Posterior vena cava (tissue), 2 donors: Measurements from ENCODE around the gene CBARP. TPM values are rescaled to one million over a fixed set of nuclear protein-coding genes. Genes with fewer than 3 reads are reported as not detected.

ENCODE experiments used
- DNase-seq: peaks from one replicate; pipeline ENCODE4 v3.0.0-alpha.2; 2020; ENCODE audit warnings: low spot score
- intact Hi-C, 2 donors: fragments of 100-400 bp; cut with DNase I; formaldehyde crosslinking; loops; one replicate each; pipeline versions ENCODE4 v1.14.1 to v1.14.2; 2022 to 2023
- total RNA-seq, 2 donors: library from RNA; stranded (reverse); fragmentation: NEBNext Ultra II Directional; extraction: Animal tissue kit (Norgen Biotek cat#: 25700); gene quantifications; one replicate each; pipeline ENCODE4 v1.2.1, GENCODE V29; 2021
- donor health status: DM: yes; HTN: yes; CAD: no.
- donor health status: DM: yes; HTN: yes; CAD: no.

CBARP gene
- total RNA-seq, 2 donors from 2014 or later: 1.5 to 2.7 TPM

DNA sequence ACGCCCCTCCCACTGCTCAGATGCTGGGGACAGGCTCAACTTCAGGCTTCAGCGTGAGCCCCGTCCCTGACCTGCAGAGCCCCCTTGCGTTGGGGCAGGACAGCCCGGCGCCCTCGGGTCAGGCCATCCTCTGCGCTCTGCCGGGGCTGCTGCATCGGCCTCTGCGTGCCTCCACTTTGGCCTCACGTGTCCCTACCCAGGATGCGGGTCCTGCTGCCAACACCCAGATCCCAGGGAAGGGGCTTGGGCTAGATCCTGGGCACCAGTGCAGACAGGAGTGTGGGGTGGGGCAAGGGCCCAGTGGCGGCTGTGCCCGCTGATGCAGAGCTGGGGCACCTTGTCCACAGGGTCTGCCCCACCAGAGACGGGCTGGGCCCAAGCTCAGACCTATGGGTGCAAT lies 13.0 kb downstream of the CBARP start:
- intact Hi-C loops: no loop called here
- DNase-seq: no peak

DNA sequence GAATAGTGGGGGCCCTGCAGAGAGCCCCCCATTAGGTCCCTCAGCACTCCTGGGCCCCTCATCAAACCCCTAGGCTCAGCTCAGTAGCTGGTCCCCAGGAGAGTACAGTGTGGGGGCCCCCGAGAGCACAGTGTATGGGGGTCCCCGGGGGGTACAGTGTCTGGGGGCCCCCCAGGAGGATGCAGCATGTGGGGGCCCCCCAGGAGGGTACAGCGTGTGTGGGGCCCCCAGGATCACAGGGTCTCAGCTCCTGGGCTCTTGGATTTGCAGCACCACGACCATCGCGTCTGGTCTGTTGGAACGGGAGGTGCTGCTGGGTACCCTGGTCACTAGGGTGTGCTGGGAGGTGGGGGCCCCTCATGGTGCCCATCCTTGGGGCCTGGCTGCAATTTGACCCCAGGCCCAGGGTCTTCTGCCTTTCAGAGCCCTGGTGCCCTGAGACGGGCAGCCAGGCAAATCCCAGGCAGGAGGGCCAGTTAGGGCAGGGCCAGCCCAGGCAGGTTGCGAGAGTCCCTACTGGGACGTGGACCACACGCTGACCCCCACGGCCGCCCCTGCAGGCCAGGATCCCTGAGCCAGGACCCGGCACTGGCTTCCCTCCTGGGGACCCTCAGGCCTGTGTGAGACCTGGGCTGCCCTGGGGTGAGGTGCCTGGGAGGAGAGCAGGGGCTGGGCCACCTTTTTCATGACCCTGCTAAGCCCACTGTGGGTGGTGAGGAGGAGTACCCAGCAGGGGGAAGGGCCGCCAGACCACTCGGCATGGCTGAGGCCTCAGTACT lies 13.6 kb downstream of the CBARP start:
- DNase-seq: no peak
- intact Hi-C loops: no loop called here

DNA sequence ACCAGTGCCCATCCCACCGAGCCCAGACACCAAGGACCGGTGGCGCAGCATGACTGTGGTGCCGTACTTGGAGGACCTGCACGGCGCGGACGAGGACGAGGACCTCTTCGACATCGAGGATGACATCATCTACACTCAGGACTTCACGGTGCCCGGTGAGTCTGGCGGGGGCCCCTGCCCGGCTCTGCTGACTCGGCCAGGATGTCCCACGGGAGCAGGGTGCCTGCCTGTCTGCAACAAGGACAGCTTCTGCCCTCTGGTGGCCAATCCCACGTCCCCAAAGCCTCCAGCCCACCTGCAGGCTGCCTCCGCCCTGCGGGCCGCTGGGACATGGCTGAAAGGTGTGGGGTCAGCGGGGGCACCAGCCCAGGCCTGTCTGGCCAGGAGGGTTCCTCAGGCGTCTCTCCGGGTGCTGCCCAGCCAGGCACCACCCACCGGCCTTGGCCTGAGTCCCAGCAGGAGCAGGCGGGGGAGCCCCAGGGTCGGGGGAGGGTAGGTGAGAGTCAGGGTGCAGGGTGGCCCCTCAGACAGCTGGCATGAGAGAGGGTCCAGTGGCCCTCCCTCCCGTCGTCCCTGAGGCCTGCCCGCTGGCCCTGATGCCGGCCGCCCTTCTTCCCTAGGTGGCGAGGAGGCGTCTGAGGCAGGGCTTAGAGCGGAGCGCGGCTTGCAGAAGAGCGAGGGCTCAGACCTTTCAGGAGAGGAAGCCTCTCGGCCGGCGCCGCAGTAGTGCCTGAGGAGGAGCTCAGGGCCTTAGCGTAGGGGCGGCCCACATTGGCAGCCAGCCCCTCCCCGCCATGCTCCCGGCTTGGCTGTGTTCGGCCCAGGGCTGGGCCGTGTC lies 14.6 kb downstream of the CBARP start:
- intact Hi-C loops: no loop called here
- DNase-seq: no peak

DNA sequence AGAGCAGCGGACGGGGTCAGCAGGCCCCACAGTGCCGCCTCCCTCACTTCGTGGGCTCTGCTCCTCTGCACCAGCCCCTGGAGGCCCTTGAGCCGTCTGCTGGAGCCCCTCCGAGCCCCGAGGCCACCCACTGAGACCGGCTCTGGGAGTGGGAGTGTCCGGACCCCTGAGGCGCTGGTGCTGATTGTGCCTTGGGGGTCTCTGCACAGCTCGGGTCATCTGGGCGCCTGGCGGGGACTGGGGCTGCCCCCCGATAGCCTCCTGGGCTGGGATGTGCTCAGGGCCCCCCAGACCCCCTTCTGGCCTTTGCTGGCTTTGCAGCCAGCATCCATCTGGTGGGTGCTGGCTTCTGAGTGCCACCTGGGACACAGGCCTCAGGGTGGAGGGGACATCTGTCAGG lies 15.4 kb downstream of the CBARP start:
- no peak for DNase-seq
- intact Hi-C loops: no loop called here

DNA sequence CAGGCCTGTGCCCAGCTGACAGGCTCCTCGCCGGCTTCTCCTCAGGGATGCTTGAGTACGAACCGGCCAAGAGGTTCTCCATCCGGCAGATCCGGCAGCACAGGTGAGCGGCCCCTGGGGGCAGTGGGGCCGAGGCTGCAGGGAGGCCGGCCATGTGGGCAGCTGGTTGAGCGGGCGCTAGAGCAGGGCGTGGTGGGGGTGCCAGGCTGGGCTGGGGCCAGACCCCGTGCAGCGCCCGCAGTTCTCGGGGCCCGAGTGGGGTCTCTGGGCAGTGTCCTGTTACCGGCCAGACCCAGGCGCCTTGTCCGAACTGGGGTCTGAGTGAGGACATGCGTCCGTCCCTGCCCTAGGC lies 15.9 kb downstream of the CBARP start:
- intact Hi-C loops: loop anchor here in 1 of 2 donors (2.0 kb wide), 1 partner anchor 17 kb away; the partner anchor contains the start of gene CBARP
- DNase-seq: no peak

DNA sequence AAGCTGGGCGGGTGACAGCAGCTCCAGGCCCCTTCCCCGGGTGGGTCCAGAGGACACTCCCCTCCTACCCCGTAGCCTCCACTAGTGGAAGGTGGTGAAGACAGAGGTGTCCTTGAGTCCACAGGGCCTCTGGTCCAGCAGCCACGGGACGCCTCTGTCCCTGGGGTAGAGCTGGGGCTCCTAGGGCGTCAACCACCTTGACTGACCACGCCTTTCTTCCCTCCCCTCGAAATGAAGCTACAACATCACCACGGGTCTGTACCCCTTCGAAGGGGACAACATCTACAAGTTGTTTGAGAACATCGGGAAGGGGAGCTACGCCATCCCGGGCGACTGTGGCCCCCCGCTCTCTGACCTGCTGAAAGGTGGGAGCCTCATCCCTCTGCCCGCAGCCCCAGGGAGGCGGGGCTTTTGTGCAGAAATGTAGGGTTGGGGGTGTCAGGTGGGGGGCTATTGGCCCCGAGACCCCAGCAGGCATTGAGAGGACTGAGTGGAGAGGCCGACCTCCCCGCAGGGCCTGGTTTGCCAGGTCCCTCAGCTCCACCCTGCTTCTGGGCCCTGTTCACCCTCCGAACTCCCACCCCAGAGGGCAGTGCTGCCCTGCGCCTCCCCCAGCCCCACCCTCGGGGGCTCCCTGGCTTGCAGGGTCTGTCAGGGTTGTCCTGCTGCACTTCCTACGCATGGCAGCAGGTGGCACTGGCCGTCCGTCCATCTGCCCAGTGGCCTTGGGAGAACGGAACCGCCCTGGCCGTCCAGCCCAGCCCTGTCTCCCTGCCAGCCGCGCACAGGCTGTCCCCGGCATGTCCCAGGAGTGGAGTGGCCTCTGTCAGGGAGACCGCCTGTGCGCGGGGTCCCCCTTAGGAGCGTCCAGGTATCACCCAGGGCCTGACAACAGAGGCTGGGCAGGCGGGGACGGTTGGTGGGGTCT lies 16.6 kb downstream of the CBARP start:
- peak; percentile 91 for DNase-seq

DNA sequence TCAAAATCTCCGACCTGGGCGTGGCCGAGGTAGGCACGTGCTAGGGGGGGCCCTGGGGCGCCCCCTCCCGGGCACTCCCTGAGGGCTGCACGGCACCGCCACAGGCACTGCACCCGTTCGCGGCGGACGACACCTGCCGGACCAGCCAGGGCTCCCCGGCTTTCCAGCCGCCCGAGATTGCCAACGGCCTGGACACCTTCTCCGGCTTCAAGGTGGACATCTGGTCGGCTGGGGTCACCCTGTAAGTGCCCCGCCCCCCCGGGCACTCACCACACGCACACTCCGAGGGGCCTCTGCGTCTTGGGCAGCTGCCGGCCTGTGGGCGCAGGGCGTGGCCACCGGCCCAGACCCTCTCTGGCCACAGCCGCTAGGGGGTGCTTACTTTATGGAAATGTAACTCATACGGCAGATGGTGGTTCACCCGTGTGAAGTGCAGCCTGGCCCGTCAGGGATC lies 17.3 kb downstream of the CBARP start:
- DNase-seq: no peak
- intact Hi-C loops: loop anchor here in 1 of 2 donors (2.0 kb wide), 1 partner anchor 18 kb away; the partner anchor contains the start of gene CBARP

More for the DNA sequence above, 16.6 kb downstream of the CBARP start:
- intact Hi-C loops: loop anchor here in 1 of 2 donors (2.0 kb wide), 1 partner anchor 18 kb away; the partner anchor contains the start of gene CBARP

DNA sequence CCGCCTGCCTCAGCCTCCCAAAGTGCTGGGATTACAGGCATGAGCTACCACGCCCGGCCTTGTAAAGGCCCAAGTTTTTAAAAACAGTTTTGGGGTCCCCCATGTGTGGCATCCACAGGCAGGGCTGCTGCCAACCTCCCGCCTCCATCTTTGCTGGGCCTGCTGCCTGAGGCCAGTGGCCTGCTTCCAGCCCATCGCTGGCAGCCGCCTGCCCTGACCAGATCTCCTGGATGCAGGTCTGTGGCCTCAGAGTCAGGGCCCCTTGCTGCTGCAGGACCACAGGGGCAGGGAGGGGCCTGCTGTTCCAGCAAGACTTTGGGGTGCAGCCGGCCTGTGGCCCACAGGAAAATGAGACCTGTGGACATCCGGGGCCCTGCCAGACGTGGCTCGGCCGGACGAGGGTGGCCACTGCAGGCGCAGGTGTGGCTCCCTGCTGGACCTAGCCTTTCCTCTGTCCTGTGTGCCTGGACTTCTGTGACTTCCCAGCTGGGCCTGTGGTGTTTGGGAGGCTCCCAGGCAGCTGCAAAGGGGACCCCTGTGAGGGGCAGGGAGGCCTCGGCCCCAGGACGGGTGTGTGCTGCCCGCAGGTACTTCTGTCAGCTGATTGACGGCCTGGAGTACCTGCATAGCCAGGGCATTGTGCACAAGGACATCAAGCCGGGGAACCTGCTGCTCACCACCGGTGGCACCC lies 17.9 kb downstream of the CBARP start:
- intact Hi-C loops: loop anchor here in 1 of 2 donors (2.0 kb wide), 1 partner anchor 19 kb away; the partner anchor contains the start of gene CBARP
- DNase-seq: no peak

DNA sequence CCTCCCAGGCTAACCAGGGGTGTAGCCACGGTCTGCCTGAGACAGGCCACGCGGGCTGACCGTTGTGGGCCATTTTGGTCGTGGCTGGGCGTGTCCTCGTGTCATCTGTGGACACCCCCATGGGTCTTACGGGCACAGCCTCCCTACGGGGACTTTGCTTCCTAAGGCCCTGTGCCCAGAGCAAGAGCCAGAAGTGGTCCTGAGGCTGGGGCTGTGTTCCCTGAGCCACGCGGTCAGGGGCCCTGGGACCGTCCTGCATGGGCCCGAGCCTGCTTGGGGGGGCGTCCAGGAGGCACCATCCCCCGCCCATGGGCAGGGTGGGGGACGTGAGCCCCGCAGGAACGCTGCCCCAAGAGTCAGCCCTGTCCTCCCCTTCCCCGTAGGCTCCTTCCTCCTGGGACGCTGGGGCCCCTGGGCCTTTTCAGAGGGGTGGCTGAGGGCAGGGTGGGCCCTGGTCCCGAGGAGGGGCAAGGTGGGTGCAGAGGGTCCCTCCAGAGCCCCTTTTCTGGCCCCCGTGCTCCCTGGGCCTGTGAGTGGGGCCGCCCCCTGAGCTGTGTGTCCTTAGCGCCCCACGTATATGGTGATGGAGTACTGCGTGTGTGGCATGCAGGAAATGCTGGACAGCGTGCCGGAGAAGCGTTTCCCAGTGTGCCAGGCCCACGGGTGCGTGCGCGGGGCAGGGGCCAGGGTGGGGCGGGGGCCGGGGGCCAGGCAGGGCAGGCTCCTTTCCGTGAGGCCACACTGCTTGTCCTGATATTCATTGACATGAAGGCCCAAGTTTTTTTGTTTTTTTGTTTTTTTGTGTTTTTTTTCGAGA lies 18.8 kb downstream of the CBARP start:
- intact Hi-C loops: no loop called here
- no peak for DNase-seq

DNA sequence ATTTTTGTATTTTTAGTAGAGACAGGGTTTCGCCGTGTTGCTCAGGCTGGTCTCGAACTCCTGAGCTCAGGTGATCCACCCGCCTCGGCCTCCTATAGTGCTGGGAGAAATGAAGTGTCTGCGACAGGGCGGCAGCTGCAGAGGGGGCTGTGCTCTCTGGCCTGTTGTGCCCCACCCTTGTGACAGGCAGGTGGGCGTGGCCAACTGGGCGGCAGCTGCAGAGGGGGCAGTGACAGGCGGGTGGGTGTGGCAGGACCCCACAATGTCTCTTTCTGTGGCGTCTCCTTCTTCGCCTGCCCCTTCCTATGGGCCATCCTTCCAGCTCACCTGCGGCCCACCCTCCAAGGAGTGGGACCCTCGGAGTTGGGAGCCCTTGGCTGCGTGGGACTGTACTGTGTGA lies 20.4 kb downstream of the CBARP start:
- DNase-seq: no peak
- intact Hi-C loops: no loop called here

DNA sequence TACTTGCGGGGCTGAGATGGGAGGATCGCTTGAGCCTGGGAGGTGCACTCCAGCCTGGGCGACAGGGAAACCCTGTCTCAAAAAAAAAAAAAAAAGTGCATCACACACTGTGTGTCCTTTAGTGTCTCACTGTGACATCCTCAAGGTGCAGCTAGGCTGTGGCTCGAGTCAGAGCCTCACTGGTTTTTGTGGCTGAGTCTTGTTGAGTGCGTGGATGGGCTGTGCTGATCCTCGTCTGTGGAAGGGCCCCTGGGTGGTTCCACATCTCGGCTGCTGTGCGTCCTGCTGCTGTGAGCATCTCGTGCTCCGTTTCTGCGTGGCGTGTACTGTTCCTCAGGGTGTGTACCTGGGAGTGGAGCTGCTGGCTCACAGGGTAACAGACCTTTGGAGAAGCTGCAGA lies 21.0 kb downstream of the CBARP start:
- DNase-seq: no peak
- intact Hi-C loops: no loop called here

DNA sequence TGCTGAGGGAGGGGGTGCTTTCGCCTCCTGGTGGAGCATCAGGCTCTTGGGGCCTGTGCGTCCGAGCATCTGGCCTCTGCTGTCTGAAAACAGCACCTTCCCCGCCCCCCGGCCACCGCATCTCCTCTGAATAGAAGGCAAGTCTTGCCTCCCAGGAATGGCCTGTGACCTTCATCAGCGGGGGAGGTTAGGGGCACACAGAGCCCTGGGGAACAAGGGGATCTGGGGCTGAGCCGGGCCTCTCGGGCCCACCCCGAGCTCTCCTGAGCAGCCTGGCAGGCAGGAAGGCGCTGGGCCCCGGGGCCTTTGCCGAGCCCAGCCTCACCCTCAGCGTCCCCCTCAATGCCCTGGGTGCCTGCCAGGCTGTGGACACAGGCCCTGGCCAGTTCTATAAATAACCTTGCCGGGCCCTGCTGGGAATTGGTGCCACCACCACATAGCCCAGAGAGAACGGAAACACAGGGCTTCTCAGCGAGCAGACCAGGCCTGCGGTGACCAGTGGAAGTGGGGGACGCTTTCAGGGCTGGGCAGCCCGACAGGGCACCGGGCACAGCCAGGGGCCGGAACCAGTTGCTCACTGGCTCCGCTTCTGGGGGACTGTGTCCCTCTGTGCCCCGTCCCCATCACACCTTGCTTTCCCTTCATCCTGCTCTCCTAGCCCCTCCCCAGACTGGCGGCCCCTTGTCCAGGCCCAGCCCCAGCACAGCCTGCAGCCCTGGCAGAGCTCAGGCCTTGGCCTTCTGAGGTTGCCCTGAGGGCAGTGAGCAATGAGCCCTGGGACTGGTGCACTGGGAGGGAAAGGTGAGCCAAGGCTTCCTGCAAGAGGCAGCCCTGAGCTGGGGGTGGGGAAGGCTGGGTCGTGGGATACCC lies 22.7 kb downstream of the CBARP start:
- peak; percentile 86 for DNase-seq
- intact Hi-C loops: no loop called here

DNA sequence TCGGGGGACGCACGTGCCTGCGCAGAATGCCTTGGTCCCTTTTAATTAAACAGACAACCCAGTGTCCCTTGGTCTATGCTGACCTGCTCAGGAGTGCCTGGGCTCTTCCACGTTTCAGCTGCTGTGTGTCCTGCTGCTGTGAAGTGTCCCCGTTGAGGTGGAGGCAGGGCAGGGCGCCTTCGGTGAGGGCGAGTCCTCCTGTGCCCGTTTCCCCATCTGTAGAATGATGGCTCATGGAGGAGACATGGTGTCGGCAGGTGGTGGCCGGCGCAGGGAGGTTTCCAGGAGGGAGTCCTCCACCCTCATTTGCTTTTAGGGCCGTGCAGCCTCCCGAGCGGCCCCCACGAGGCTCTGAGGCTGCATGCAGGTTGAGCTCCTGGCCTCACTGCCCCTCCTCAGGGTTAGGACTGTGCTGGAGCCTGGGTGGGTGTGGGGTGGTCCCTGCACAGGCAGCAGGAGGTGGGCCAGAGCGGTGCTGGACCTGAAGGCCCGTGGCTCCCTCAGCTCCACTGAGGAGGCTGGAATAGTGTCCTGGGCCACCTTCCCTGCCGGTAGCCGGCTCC lies 23.4 kb downstream of the CBARP start:
- DNase-seq: no peak
- intact Hi-C loops: no loop called here

DNA sequence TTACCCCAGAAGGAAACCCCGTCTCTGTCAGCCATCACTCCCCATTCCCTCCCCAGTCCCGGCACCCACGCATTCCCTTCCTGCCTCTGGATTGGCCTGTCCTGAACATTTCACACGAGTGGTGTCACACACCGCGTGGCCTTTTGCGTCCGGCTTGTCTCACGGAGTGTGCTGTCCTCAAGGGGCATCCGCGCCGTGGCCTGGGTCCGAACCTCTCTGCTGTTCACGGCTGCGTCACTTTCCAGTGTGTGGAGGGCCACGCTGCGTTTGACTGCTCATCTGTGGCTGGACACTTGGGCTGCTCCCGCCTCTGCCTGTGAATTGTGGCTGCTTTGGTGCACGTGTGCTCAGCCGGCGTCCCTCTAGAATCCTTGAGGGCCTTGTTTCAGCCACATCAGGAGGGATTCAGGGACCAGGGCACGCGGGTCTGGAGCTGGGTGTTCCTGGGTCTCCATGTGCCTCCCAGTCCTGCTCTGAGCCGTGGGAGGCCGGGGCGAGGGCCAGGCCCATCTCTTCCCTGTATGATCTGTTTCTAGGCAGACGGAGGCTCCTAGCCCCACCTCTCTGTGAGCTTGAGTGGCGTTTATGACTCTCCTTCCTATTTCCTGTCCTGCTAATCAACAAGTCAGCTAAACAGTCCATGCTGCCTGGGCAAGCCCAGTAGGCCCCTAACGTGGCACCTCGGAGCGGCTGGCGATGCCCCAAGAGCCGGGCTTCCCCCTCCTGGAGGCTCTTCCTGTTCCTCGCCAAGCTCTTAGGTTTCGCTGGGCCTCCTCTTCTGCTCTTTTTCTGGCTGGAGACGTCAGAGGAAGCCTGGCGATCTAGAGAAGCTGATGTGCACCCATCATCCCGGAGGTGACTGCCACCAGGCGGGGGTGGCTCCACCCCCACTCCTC lies 24.2 kb downstream of the CBARP start:
- intact Hi-C loops: no loop called here
- peak; percentile 95 for DNase-seq

DNA sequence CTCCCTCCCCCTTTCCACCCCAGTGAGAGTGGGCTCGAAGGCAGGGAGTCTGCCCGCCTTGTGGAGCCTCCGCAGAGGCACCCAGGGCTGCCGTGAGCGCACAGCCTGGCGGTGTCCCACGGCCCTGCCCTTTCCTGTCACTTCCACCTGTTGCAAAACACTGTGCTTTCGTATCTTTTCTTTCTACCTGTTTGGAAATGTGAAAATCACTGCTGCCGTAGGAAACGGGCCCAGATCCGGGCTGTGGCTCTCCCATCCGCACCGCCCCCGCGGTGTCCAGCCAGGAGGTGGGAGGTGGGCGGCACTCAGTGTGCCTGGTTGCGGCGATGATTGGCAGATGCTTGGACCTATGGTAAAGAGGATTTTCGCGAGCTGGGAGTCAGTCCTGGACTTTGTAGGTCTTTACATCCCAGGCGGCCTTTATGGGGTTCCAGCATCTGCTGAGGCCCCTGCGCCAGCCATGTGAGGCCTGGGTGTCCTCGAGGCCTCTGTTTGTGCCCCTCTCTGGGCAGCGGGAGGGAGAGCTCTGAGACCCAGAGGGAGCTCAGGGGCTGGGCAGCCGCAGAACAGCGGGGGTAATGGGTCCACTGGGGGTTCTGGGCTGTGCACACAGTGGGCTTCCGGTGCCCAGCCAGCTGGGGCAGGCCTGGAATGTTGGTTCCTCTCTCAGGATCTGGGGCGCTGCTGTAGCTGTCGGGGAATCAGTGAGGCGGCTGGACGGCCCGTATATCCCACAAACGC lies 26.1 kb downstream of the CBARP start:
- no peak for DNase-seq
- intact Hi-C loops: no loop called here
